NCI-H2227 (cell line): ENCODE measurements around the gene RPP14.
"Not testable (repeated sequence)": the region's sequence is repeated elsewhere in the genome, so short reads cannot be mapped to it uniquely, and the experiment has no call there.

ENCODE experiments used
- DNase-seq: peaks from one replicate; lab custom pipeline; 2025; ENCODE audit not compliant: unreplicated experiment; lab: John Stamatoyannopoulos, UW

The RPP14 gene

DNA sequence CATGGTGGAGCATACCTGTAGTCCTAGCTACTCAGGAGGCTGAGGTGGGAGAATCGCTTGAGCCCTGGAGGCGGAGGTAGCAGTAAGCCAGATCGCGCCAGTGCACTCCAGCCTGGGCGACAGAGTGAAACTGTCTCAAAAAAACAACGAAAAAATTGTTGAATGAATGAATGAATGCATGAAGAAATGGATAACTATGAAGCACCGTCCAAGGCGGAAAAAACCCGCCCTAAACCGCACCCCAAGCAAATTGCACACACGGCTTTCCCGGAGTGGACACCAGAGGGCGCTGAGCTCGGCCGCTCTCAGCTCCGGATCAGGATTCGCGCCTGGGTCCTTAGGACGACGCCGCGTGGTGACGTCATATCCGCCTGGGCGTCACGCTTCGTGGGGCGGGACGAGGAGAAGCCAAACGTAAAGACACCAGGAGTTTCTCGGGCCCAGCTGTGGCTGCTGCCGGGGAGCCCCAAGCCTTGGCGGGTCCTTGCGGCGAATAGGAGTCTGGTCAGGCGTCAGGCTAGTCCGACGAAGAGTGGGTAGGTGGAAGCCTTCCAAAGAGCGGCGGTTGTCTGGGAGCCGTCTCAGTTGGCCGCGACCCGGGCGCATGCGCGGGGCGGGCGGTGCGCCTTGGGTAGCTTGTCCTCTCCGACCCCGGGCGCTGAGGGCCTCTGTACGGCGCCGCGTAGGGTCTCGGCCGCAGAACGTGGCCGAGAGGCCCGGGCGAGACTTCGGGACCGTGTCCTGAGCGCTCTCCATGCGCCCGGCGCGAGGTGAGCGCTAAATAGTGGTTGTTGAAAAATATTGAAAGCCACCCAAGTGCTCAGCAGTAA is at the start of gene RPP14, which contains the start of gene HTD2:
Gene RPP14, plus strand, starts transcription at position 364 of the 830 bp plus-strand sequence. CDS start 4,085 bp downstream, outside the sequence.
Gene HTD2, plus strand, starts transcription at position 639 of the 830 bp plus-strand sequence. CDS start 11,094 bp downstream, outside the sequence.
- DNase-seq: peak; percentile 96

DNA sequence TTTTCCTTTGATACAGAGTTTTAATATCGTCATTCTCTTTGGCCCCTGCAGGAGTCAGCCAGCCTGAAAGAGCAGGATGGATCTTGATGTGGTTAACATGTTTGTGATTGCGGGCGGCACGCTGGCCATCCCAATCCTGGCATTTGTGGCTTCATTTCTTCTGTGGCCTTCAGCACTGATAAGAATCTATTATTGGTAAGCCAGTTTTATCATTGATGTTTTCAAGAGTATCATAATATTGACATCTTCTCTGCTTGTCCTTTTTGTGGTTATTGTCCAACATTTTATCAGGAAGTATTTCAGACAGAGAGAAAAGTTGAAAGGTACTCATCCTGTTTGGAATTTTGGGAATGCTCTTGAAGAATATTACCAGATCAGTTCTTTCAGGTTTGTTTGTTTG is 49.5 kb upstream of the RPP14 start:
- DNase-seq: no peak

DNA sequence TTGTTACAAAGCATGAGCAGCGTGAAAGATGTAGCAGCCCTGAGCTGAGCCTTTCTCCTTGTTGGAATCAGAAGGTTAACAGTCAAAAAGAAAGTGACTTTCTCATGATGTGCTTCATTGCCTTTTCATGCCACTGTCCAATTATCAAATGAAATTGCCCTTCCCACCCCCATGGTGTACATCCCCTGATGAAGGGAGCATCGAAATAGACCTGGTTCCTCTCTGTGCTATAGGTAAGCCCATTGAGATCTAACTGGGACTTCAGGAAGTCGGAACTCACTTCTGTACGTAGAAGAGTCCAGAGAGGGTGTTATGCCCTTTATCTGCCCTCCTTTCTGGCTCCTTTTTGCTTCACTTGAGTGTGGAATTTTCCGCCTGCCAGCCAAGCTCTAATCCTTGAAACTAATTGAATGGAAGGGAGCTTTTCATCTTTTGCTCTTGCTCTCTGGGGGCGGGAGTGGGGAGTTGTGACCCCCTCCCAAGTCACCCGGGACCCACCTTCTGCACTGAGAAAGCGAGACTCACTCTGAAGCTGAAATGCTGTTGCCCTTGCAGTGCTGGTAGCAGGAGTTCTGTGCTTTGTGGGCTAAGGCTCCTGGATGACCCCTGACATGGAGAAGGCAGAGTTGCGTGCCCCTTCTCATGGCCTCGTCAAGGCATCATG is 47.5 kb upstream of the RPP14 start:
- DNase-seq: no peak

DNA sequence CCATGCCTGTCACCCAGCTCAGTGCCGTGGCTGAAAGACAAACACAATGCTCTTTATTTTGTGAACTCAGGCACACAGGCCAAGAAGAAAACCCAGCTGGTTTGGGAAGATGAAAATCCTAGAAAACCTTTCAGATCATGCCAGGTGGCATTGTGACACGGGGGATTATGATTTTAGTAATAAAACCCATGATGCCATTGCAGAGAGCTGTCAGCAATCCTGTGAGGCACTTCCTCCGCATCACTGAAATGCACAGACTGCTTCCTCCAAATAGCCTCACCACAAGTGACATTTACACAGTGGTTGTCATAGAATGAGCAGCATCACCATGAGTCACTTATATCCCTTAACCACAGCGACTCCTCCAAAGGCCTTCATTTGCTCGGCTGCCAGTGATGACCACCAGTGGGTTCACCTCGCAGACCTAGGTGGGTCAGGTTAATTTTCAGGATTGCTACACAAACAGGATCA is 45.7 kb upstream of the RPP14 start:
- DNase-seq: no peak

DNA sequence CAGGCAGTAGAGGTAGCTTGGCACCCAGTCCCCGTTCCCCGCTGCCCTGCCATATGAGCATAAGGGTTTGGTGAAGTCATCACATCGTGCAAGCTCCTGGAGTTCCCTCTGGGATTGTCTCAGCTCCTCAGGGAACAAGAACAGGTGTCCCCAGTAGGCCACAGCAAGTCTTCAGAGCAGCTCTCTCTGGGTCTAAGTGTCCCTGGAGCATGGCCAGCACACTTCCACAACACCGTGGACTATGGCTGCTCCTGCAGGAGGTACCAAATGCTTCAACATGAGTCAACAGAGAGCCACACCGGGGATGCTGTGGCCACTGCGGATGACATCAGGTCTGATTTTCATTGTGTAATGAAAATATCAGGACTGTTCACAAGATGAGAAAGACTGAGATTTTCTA is 45.3 kb upstream of the RPP14 start:
- DNase-seq: no peak

DNA sequence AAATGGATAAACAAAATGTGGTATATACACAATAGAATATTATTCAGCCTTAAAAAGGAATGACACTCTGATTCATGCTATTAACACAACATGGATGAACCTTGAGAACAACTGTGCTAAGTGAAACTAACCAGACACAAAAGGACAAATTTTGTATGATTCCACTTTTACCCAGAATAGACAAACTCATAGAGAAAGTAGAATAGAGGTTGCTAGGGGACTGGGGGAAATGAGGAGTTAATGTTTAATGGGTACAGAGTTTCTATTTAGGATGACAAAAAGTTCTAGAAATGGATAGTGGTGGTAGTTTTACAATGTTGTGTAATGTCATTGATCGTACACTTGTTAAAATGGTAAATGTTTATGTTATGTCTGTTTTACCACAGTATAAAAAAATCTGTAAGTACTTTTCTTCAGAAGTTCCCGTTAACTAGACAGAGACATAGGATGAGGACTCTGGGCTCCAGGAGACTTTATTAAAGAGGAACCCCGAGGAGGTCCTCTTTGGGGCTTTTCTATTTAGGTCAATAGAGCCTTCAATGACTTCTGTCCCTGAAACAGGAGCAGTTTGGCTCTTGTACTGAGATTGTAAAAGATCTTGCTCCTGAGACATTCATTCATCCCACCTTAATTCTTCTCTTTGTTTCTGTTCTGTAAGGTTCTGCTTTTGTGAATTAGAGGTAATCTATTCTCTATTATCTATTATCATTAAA is 43.9 kb upstream of the RPP14 start:
- DNase-seq: no peak

DNA sequence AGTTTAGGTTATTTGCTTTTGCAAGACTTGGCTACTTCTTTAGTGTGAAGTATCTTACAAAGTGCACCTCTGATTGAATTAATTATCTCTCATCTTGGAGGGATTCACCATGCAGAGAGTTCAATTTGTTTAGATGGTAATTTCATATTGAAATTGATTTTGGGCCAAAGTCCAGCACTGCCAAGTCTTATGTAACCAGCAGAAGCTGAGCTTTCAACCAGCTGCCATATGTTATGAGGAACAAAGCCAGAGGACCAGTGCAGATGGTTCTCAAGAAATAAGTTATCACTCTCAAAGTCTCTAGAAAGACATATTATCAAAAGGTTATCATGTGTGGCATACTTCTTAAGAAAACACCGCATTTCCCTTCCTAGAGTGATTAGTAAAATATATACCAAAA is 39.5 kb upstream of the RPP14 start:
- no peak for DNase-seq

DNA sequence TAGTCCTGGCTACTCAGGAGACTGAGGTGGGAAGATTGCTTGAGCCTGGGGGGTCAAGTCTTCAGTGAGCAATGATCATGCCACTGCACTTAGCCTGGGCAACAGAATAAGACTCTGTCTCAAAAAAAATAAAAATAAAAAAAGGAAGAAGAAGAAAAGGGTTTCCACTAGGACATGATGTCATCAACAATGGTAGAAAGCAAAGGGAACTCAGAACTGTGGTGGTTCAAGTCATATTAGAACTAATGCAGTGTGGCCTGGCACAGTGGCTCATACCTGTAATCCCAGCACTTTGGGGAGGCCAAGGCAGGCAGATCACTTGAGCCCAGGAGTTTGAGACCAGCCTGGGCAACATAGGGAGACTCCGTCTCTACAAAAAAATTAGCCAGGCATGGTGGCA is 38.5 kb upstream of the RPP14 start:
- DNase-seq: not testable (repeated sequence)

DNA sequence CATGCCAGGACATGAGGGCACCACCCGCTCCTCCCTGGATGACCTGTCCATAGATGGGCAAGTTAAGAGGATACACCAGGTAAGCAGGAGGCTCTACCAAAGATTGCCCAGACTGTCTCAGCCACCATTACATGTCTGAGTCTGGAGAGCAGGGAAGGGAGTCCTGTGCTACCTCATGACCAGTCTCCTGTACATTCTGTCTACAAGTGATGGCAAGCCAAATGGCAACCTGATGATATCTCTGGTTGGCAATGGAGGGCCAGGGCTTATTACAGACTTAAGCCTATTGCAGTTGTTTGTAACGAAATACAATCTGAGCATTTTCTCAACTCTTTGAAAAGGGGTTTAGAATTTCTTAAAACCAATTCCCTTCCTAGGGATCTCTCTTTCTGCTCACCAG is 36.7 kb upstream of the RPP14 start:
- no peak for DNase-seq

DNA sequence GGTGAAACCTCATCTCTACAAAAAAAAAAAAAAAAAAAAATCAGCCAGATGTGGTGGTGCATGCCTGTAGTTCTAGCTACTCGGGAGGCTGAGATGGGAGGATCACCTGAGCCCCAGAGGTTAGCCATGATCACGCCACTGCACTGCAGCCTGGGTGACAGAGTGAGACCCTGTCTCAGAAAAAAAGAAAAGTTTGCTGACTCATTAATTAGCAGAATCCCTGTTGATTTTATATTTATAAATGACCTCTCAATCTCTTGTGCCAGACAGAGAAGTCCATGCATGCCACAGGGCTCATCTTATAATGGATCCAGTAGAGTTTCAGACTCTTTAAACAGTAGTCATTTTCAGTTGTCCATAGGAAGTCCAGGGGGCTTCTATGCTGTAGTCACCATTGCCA is 35.6 kb upstream of the RPP14 start:
- no peak for DNase-seq

DNA sequence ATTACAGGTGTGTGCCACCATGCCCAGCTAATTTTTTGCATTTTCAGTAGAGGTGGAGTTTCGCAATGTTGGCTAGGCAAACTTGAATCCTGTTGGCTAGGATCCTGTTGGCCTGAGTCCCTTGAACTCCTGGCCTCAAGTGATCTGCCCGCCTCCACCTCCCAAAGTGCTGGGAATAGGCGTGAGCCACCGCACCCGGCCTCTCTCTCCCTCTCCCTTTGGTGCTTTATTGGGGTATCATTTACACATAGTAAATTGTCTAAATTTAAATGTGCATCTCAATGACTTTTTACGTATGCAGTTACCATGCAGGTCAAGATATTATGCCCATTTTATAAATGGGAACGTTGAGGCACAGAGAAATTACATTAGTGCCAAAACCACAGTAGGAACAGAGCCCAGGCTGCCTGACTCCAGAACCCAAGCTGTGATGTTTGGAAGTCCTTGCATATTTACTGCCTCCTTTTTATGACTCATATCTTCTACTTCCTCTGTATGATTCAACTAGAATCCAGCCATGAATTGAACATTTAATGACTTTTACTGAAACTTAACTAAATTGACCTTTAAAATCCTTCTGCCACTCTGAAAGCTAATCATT is 34.0 kb upstream of the RPP14 start:
- DNase-seq: no peak

DNA sequence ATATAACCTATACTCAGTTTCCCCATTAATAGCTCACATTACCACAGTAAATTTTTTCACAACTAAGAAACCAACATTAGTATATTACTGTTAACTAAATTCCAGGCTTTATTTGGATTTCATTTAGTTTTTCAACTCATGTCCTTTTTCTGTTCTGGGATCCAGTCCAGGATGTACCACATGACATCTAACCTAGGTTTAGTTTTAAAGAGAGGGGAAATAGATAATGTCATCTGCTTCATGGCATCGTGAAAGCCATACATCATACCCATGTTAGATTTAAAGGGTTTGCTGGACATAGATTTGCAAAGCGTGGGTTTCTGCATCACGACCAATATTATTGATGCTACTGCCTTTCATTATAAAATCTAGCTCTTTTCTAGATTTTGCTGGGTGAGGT is 33.2 kb upstream of the RPP14 start:
- no peak for DNase-seq

DNA sequence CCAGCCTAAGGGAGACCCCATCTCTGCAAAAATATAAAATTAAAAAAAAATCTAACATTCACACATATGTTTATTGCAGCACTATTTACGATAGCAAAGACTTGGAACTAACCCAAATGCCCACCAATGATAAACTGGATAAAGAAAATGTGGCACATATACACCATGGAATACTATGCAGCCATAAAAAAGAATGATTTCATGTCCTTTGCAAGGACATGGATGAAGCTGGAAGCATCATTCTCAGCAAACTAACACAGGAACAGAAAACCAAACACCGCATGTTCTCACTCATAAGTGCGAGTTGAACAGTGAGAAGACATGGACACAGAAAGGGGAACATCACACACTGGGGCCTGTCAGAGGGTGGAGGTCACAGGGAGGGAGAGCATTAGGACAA is 32.7 kb upstream of the RPP14 start:
- not testable (repeated sequence) for DNase-seq

DNA sequence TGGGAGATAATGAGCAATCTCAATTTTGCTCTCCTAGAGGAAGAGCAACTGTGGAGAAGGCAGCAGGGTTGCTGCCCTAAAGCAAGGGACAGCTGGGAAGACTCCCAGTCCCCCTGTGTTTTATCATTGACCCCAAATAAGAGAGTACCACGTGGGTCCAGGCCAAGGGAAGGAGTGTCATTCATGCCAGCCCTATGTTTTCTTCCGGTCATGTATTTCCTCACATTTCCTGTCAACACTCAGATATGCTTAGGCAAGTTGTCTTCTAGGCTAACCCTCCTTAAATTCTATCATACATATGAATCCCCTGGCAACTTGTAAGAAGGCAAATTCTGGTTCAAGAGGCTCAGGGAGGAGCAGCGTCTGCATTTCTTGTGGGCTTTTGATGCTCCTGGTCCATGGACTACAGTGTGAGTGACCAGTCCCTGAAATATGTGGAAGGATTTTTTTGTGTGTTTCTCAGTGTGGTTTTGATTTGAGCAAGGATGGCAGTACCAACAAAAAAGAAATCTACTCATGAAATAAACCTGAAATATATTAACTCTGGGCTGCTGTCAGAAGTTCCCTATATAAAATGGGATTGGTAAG is 31.9 kb upstream of the RPP14 start:
- no peak for DNase-seq

DNA sequence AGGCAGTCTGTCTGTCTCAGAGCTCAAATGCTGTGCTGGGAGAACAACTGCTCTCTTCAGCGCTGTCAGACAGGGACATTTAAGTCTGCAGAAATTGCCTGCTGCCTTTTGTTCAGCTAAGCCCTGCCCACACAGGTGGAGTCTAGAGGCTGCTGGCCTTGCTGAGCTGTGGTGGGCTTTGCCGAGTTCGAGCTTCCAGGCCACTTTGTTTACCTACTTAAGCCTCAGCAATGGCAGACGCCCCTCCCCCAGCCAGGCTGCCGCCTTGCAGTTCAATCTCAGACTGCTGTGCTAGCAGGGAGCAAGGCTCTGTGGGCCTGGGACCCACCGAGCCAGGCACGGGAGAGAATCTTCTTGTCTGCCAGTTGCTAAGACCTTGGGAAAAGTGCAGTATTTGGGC is 25.0 kb upstream of the RPP14 start:
- DNase-seq: no peak

DNA sequence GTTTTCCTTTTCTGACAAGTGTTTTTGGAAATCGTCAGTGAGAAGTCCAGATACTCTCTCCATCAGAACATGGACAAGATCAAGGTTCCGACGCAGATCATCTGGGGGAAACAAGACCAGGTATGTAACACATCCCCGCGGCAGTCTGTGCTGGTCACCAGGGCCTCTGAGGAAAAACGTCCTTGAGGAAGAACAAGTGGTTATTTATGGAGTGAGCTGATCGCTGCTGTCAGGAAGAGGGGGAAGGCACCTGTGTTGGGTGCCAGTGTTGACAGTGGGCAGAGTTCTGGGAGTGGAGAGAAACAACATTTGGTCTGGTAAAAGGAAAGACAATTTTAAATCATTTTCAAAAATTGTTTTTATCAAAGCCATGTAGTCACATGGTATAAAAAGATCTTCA is 20.7 kb upstream of the RPP14 start:
- DNase-seq: no peak

DNA sequence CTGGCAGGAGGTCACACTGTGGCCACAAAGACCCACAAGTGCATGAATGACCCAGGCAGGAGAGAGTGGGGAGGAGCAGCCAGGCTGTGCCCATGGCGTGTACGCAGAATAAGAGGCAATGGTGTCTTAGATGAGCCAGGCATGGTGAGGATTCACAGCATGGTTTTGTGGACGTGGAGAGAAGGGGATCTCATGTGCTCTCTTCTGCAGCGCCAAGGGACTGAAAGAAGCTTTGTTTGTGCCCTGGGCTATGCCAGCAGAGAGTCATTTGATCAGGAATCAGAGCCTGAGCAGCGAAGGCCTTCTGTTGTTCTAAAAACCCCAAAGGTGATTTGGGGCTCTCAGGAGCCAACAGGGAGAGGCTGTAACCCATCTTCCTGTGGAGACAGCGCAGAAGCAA is 18.7 kb upstream of the RPP14 start:
- no peak for DNase-seq

DNA sequence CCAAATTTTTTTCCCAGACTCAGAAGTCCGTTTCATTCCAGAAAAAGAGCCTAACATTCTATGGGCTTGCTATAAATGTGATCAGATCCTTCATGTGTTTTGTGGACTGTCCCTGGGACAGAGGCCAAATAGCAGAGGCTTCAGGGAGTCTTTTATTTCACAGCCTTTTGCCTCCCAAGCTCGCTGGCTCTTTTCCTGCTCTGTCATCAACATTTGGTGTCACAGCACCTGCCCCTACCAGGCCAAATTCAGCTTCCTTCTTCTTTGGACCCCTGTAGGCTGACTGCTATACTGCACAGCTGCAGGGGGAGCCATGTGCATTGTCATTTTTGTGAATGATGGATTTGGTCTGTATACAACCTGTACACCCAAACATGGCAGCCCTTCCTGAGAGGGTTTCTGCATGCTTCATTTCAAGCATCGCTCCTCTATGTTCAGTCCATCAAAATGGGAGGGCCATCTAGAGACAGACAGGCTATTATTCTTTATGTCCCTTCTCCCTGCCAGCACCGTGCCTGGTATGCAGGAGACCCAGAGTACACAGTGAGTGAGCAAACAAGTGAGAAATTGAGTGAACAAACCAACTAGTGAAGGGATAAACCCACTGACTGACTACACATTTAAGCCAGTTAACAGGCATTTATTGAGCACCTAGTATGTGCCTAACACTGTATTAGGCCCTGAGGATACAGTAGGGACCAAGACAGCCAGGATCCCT is 17.9 kb upstream of the RPP14 start:
- DNase-seq: no peak

DNA sequence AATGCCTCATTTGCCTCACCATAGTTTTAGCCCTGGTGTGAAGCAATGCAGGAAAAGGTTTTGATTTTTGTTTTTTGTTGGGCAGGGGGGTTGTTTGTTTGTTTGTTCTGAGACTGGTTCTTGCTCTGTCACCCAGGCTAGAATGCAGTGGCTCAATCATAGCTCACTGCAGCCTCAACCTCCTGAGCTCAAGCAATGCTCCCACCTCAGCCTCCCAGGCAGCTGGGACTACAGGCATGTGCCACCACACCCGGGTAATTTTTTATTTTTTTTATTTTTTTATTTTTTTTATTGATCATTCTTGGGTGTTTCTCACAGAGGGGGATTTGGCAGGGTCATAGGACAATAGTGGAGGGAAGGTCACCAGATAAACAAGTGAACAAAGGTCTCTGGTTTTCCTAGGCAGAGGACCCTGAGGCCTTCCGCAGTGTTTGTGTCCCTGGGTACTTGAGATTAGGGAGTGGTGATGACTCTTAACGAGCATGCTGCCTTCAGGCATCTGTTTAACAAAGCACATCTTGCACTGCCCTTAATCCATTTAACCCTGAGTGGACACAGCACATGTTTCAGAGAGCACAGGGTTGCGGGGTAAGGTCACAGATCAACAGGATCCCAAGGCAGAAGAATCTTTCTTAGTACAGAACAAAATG is 17.0 kb upstream of the RPP14 start:
- not testable (repeated sequence) for DNase-seq

DNA sequence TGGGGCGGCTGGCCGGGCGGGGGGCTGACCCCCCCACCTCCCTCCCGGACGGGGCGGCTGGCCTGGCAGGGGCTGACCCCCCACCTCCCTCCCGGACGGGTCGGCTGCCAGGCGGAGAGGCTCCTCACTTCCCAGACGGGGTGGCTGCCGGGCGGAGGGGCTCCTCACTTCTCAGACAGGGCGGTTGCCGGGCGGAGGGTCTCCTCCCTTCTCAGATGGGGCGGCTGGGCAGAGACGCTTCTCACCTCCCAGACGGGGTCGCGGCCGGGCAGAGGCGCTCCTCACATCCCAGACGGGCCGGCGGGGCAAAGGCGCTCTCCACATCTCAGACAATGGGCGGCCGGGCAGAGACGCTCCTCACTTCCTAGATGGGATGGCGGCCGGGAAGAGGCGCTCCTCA is 15.6 kb upstream of the RPP14 start:
- not testable (repeated sequence) for DNase-seq
